GM19035 (cell line): ENCODE measurements around the gene PROM2.

ENCODE experiments used
- ATAC-seq: cut with Tn5 transposase; IDR thresholded peaks from one replicate; pipeline ENCODE4 v1.9.1; 2021; ENCODE audit not compliant: unreplicated experiment

PROM2 gene

DNA sequence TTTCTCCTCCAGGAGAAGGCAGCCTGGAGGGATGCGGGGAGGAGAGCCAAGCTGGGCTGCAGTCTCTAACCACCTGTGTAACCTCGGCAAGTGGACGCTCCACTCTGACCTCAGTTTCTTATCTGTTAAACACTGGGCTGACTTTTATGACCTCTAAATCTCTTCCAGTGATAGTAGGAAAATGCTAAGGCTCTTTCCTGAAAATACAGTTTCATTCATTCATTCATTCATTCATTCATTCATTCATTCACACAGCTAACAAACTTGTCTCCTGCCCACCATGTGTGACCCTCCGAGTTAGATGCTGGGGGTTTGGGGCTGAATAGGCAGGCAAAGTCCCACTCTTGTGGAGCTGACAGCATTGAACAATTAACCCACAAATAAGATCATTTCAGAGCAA lies 9.3 kb downstream of the PROM2 start:
- ATAC-seq: no peak

DNA sequence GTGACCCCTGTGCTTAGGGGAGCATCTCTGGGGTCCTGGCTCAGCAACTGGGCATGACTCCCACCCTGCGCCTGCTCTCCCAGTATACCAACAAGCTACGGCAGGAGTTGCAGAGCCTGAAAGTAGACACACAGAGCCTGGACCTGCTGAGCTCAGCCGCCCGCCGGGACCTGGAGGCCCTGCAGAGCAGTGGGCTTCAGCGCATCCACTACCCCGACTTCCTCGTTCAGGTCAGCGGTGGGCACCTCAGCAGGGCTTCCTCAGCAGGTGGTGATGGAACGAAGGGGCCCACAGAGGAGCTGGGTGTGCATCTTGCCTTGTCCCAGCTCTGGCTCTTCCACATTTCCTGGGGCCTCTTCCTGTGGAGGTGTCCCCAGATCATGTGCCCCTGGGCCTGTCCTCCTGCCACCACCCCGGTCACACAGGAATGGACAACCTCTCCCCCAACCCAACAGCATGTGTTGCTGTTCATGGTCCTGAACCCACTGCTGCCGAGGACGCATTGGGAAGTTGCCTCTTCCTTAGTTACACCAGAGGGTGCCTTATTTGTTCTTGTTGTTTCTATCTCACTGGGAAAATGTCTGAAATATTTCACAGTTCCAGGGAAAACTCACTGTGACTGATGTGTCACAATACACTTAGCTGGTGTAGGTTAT lies 10.8 kb downstream of the PROM2 start:
- ATAC-seq: no peak

DNA sequence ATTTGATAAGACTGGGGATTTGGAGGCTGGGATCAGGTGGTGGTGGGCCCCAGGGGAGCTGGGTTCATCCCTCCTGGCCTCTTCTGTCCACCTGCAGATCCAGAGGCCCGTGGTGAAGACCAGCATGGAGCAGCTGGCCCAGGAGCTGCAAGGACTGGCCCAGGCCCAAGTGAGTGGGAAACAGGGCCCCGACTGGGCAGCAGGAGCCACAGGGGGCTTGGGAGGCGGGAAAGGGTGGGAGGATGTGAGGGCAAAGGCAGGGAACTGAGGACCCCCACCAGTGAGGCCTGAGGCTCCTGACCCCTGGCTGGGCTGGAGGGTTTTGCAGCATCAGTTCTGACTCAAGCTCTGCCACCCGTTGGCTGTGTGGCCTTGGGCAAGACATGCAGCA lies 11.3 kb downstream of the PROM2 start:
- no peak for ATAC-seq

DNA sequence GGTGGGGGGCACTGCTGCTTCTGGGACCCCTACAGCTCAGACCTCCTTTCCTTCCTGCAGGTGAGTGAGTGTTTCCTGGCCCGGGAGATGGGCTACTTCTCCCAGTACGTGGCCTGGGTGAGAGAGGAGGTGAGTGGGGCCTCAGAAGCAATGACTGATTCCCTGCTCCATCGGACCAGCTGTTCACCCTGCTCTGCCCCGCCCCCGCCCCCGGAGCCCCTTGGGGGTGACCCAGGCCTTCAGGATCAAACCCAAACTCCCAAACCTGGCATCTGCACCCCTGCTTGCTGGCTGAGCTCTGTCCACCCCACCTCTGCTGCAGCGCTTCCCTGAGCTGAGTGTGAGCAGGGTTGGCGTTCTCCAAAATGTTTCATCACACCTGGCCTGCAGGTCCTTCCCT lies 13.1 kb downstream of the PROM2 start:
- no peak for ATAC-seq

DNA sequence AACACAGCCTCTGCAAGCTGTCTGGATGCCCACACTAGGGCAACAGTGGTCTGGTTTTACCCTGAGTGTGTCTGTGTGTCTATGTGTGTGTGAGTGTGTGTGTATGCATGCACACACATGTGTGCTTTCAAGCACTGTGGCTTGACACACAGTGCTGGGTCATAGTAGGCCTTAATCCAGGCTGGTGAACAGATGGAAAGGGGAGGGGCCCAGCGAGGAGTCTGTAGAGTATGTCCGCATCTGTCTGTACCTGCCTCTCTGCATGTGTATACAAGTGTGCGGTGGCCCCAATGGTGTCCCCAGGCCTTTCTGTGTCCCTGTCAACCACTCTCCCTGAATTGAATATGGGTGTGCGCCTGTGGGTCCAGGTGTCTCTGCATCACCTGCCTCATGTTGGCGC lies 13.6 kb downstream of the PROM2 start:
- no peak for ATAC-seq

DNA sequence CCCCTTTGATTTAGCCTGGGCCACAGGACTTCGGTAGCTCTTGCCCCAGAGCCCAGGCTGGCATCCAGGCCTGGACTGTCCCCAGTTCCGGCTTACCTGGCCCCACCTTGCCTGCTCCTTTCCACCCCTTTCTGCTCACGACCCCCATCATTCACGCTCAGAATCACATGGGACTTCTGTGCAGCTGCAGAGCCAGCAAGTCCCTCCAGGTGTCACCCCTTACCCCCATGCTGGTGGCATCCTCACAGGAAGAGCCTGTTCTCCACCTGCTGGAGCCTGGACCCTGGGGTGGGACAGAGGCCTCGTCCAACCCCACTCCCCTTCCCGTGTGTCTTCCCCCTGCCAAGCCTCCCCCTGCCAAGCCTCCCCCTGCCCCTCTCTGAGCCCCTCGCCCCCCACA lies 15.0 kb downstream of the PROM2 start:
- no peak for ATAC-seq

DNA sequence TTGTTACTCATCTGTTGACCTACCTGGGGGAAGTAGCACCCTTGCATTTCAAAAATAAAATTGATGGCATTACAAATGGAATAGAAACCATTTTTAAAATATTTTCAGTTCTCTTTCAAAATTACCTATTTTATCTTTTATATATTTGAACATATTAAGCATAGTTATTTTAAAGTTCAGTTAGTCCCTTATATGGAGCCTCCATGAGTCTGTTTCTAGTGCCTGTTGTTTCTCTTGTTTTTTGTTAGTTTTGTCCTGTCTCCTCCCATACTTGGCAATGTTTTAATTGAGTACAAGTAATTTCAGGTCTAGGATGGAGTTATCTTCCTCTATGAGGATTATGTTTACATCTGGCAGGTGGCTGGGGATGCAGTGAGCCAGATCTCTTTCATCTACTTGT lies 17.0 kb downstream of the PROM2 start:
- ATAC-seq: no peak

DNA sequence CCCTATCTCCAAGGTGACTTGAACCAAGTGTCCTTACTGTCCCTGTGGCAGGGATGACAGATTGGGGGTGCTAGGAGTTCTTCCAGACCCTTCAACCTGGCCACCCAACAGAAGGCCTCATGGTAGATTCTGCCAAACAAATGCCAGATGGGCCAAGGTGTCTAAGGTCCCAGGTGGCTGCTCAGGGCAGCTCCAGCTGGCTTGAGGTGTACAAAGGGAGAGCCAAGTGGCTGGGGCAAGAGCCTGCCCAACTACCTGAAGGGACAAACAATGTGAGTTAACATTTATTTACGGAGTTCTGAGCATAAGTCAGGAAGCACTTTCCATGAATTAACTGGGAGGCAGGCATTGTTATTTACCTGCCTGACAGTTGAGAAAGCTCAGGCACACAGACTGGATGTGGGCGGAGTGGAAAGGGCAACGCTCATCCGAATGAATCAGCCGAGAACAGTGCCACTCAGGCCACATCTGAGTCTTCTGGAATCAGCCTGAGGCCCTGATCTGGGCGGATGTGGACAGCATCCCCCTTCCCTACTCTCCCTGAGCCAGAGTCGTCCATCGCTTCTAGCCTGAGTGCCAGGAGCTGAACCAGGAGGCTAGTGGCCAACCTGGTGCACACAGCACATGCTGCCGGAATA lies 18.5 kb downstream of the PROM2 start:
- no peak for ATAC-seq

DNA sequence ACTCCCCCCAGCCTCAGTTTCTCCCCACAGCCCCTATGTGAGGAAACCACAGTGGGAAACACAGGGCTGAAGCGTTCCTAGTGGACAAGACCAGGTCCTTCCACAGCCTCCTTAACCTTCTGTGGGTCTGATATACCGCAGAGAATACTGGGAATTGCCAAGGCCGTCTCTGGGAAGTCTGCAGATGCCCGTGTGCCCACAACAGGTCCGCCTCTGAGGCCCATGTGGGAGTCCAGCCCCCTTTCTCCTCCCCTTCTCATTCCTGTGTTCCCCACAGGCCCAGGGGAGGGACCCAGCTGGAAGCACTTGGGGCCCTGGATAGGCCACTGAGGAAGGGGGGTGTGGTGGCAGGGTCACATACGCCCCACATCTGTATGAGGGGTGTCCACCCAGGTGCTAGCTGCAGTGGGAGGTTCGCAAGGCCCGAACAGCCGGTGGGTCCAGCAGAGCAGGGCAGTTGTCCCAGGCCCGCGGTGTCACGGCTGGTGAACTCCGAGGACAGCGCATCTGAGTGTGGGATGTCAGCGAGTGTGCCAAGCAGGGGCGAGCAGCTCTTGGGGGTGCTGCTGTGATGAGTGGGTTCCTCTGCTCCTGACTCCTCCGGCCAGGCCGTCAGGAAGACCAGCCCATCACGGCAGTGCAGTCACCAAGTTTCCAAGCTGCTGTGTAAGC lies 20.5 kb downstream of the PROM2 start:
- ATAC-seq: no peak

DNA sequence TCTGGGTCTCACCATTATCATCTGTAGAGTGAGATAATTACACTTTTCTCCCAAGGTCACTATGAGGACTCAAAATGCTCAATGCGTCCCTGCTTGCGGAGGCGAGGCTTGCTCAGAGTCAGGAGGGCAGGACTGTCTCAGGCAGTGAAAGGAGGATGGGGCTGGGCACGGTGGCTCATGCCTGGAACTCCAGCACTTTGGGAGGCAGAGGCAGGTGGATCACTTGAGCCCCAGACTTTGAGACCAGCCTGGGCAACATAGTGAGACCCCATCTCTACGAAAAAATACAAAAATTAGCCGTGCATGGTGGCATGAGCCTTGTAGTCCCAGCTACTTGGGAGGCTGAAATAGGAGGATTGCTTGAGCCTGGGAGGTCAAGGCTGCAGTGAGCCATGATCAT lies 21.1 kb downstream of the PROM2 start:
- ATAC-seq: no peak

DNA sequence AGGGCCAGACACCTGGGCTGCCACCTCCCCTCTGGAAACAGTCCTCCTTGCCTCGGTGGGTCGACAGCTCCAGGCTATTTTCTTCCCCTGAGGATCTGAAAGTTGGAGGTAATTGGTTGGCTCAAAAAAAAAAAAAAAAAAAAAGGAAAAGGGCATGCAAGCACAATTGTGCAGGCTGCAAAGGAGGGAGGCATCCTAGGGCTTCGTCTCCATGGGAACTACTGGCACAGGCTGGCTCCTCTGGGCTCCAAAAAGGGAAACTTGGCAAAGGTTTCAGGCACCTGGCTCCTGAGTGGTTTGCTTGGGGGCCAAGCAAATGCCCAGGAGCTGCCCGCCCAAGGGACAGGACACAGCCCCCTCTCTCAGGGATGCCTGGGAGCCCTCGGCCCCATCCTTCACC lies 21.8 kb downstream of the PROM2 start:
- ATAC-seq: no peak

DNA sequence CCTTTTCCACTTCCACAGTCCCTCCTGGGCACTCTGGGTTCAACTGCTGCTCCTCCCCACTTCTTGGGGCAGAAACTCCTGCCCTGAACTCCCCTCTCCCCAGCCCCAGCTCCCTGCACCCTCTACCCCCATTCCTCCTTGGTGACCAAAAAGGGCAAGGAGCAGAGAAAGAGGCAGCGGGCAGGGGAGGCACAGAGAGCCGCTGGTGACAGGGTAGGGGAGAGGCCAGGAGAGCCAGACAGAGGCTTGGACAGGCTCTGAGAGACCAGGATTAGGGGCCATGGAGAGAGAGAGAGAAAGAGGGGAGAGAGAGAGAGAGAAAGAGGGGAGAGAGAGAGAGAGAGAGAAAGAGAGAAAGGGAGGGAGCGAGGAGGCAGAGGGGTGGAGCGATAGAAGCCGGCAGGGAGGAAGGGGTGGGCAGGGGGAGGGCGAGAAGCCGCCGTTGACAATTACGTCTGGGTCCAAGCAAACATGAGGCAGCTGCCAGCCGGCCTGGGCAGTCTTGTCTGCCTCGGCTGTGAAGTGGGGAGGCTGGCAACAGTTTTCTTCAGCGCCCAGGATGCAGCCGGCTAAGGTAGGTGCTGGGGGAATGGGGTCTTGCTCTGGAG lies 22.7 kb downstream of the PROM2 start, which contains the start of gene KCNIP3:
Gene KCNIP3 (plus strand): TSS at position 468 of the 608 bp plus-strand sequence. CDS start 92 bp downstream, at position 560.
- ATAC-seq: no peak

DNA sequence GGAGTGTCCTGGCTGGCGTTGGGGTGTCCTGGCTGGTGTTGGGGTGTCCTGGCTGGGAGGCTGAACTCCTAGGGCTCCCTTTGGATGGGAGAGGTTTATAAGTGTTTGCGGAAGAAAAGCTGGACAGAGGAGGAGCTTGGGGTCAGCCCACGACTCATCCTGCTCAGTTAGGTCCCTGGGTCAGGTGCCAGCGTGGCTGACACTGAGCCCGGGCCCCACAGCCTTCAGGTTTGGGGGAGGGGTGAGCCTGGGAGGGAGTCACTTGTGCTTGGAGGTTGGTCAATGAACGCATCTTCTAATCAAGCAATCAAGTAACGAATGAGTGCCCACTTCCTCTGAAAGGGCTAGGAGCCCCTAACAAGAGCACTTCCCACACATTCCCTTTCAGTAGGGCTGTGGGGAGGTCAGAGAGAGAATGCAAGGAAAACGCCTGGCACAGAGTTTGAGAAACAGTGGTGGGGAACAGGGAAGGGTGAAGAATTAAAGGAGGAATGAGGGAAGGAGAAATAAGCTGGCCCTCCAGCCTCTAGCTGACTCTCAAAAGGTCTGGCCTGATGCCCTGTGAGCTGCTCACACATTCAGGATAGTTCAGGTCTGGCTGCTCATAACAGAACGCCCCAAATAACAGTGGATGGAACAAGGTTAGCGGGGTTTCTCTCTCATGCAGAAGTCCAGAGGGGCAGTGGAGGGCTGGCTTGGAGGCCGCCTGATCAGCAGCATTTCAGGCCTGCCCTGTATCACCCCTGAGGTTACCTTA lies 23.6 kb downstream of the PROM2 start:
- no peak for ATAC-seq

DNA sequence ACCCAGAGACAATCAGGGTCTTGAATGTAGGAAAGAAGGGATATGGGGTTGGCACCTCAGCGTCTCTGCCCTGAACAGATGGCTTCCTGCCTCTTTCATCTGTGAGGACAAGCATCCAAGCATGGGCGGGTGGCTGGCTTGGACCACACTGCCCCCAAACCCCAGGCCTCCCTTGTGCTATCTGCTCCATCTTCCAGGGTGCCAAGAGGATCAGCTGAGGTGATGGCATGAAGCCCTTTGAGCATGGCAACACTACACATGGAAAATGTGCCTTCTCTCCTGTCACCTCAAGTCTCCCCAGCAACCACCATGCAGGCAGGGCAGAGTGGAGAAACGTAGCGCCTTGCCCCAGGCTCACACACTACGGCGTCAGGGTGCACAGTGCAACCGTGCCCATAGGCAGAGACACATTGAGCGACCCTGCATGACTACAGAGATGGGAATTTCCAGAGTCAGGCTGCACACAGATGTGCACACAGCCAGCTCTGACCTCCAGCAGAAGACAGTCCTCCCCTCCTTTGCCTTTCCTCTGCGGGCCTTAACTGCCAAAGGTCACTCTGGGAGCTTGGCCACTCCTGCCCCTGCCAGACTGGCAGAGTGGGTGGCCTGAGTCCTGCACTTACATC lies 24.4 kb downstream of the PROM2 start:
- no peak for ATAC-seq

DNA sequence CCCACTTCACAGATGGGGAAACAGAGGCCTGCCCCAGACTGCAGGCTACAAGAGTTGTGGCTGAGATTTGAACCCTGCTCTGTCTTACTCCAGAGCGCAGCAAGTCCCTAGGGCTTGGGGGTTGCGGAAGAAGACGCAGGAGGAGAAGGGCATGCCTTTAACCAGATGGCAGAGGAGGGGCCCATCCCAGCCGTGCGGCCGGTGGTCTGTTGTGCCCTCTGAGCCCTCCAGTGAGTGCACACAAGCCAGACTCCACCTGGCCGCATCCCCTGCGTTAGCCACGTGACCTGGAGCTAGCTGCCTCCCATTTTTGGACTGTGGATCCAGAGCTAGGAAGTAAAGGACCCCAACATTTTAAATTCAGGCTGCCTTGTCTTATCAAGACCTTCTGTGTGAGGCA lies 25.7 kb downstream of the PROM2 start:
- no peak for ATAC-seq

DNA sequence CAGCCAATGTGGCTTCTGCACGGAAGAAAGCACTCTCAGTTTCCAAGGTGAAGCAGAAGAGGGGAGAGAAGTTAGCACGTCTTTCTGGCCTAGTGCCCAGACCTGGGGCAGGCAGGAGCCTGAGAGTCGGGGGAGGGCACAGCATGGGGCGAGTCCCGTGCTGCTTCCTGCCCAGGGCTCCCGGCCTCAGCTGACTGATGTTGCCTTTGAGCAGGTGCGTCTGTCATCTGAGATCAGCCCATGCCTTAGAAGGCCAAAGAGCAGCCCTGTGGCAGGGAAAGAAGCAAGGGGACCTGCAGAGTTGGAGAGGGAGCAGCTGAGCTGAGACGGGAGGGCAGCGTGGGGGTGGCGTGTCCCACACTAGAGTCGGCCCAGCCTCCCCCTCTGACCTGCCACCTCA lies 26.2 kb downstream of the PROM2 start:
- ATAC-seq: no peak

DNA sequence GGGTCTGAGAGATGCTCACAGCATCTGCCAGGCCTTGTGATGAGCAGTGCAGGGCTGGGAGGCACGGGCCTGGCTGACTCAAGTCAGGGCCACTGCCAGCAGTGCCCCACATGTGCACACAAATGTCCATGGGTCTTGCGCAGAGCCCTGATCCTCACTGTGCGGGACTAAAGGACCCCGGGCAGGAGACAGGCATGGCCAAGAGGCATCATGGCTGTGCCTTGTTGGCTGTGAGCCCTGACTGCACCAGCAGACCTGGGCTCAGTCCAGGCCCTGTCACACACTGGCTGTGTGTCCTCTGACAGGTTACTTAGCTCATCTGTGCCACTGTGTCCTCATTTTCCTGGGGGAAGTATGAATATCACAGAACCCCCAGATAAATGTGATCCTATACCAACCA lies 26.9 kb downstream of the PROM2 start:
- no peak for ATAC-seq

DNA sequence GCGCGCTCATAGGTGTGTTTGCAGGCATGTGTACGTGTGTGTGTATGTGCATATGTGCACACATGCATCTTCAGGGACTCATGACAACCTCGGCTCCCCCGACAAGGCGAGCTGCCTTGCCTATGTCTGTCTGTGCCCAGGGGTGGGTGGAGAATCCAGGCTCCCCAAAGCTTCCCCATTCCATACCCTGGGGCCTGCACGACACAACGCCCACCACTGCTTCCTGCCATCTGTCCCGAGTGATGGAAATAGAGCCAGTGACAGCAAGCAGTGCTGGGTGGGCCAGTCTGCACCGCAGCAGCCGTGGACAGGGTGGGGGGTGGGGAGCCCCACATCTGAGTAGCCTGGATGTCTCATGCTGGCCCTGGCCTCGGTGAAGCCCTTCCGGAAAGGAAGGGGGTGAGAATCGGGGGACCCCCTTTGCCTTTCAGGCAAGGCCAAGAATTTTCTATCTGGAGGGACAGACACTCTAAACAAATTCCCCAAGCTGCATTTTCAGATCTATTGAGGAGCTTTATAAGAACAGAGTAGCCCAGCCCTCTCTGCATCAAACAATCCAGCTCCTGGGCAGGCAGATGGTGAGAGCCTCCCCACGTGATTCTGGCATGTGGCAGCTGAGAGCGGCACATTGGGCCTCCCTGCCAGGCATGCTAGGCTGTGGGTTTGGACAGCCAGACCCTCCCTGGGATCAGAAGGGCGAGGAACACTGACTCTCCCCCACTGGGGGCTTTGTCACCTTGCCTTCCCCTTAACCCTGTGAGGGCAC lies 27.8 kb downstream of the PROM2 start:
- no peak for ATAC-seq

DNA sequence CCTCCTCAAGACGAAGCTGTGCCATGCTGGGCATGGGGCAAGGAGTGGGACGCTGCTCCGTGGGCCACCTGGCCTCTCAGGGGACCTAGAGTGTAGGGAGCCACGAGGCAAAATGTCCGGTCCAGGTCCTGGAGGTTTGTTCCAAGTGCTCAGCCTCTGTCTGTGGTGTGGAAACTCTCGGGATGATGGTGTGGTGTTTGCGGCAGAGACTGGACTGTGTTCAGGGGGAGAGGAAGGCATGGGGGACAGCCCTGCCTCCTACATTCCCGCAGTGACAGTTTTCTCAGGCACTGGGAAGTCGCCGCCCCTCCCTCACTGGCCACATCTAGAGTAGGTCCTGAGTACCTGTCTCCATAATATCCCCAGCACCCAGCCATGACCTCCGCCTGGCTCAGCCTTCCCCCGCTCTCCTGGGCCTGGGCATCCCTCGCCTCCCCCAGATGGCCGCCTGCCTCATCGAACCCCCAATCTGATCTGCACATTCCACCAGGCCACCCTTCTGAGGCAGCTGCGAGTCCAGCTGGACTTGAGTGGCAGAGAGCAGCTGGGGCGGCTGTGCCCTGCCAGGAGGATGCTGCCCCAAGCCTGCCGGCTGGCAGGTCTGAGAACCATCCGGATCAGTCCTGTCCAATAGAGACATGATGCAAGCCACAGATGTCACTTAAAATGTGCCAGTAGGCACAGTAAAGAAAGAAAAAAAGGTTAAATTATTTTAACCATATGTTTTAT lies 29.1 kb downstream of the PROM2 start:
- ATAC-seq: no peak
